ENCODE data around the gene LAMA2. TPM values are rescaled to one million over a fixed set of nuclear protein-coding genes. Genes with fewer than 3 reads are reported as not detected.

LAMA2 gene
- total RNA-seq, 4 donors from 2014 or later = 154 to 331 (median 241) TPM

GRCh38 chr6:129368076-129368475, 485.1 kb downstream of the LAMA2 start:
- TF ChIP-seq CTCF (IDR thresholded peaks at IDR 0.05; ENCODE audit: low read depth) = no peak

GRCh38 chr6:129368970-129369369, 486.0 kb downstream of the LAMA2 start:
- TF ChIP-seq CTCF (IDR thresholded peaks at IDR 0.05; ENCODE audit: low read depth) = no peak

- TF ChIP-seq CTCF (IDR thresholded peaks at IDR 0.05; ENCODE audit: low read depth) = no peak
Observed at GRCh38 chr6:129369737-129370136, 486.8 kb downstream of the LAMA2 start.

- TF ChIP-seq CTCF (IDR thresholded peaks at IDR 0.05; ENCODE audit: low read depth) = no peak
Observed at GRCh38 chr6:129370268-129370916, 487.5 kb downstream of the LAMA2 start.

GRCh38 chr6:129381885-129382284, 498.9 kb downstream of the LAMA2 start:
- no peak for TF ChIP-seq CTCF (IDR thresholded peaks at IDR 0.05; ENCODE audit: low read depth)

- no peak for TF ChIP-seq CTCF (IDR thresholded peaks at IDR 0.05; ENCODE audit: low read depth)
Observed at GRCh38 chr6:129382916-129383315, 500.0 kb downstream of the LAMA2 start.

- TF ChIP-seq CTCF (IDR thresholded peaks at IDR 0.05; ENCODE audit: low read depth) = no peak
Observed at GRCh38 chr6:129385117-129385516, 502.2 kb downstream of the LAMA2 start.

Data from subcutaneous adipose tissue (tissue), 4 donors.